Ascending aorta (tissue), 2 donors: ENCODE results near the gene CENPL. TPM values are rescaled to one million over a fixed set of nuclear protein-coding genes. Genes with fewer than 3 reads are reported as not detected.

Source experiments
- DNase-seq, 2 donors: peaks; one replicate each; pipeline ENCODE4 v3.0.0-alpha.2; 2019; ENCODE audit warnings: low spot score in 2 of 2
- H3K27ac ChIP-seq, 2 donors: fragments of 200-600 bp; sonication (generic); one replicate each; pipeline ENCODE4 v1.5.1; 2016 to 2017; ENCODE audit warnings: mild to moderate bottlenecking in 1 of 2
- H3K27me3 ChIP-seq: fragments of 200-600 bp; sonication (generic); one replicate; pipeline ENCODE4 v1.5.1; 2017
- H3K36me3 ChIP-seq, 2 donors: fragments of 200-600 bp; sonication (generic); one replicate each; pipeline ENCODE4 v1.5.1; 2016
- H3K4me1 ChIP-seq, 2 donors: fragments of 200-600 bp; sonication (generic); one replicate each; pipeline ENCODE4 v1.5.1; 2016 to 2017; ENCODE audit warnings: mild to moderate bottlenecking in 1 of 2
- H3K4me3 ChIP-seq, 2 donors: fragments of 200-600 bp; sonication (generic); one replicate each; pipeline ENCODE4 v1.5.1; 2016 to 2017; ENCODE audit warnings: mild to moderate bottlenecking in 1 of 2
- H3K9me3 ChIP-seq, 2 donors: fragments of 200-600 bp; sonication (generic); one replicate each; pipeline ENCODE4 v1.5.1; 2016
- intact Hi-C: fragments of 100-400 bp; cut with DNase I; formaldehyde crosslinking; loops from one replicate; pipeline ENCODE4 v1.15.1; 2023
- total RNA-seq: library from RNA; depleted of rRNA; stranded (reverse); fragments of >200 nt; gene quantifications from one replicate; pipeline ENCODE4 v1.1.0, GENCODE V29; 2016
- TF ChIP-seq, protein P1 (sequence below), 3 experiments: fragments of 200-600 bp in 2 of 3; fragments of 450-650 bp in 1 of 3; sonication (generic) in 2 of 3; IDR thresholded peaks; one replicate each; pipeline ENCODE4 v1.5.1; 2016 to 2019; ENCODE audit warnings: antibody characterized with exemption in 3 of 3, mild to moderate bottlenecking in 1 of 3, moderate library complexity in 1 of 3

Gene CENPL
- total RNA-seq, 1 donor from 2014 or later = 0.53 TPM

DNA sequence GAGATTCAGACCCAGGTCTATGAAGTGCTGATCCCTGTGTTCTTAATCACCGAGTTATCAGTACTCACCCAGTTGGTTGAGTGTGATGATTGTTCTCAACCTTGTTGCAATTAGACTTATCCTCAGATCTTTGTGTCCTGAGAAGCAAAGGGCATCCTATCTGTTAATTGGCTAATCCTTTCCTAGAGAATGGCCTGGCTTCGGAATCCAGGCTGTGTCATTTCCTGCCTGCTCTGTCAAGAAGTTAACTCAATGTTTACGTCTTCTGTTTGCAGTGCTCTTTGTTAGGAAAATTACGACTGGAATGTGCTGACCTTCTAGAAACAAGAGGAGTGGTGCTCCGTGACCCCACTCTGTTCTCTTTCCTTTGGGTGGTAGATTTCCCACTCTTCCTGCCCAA, 28.4 kb upstream of the CENPL start:
- H3K9me3 ChIP-seq = no peaks in the 10 kb centered on the region
- peaks cover 23 to 60% of the 10 kb centered on the region in 2 donors for H3K36me3 ChIP-seq
- TF ChIP-seq, protein P1, sequence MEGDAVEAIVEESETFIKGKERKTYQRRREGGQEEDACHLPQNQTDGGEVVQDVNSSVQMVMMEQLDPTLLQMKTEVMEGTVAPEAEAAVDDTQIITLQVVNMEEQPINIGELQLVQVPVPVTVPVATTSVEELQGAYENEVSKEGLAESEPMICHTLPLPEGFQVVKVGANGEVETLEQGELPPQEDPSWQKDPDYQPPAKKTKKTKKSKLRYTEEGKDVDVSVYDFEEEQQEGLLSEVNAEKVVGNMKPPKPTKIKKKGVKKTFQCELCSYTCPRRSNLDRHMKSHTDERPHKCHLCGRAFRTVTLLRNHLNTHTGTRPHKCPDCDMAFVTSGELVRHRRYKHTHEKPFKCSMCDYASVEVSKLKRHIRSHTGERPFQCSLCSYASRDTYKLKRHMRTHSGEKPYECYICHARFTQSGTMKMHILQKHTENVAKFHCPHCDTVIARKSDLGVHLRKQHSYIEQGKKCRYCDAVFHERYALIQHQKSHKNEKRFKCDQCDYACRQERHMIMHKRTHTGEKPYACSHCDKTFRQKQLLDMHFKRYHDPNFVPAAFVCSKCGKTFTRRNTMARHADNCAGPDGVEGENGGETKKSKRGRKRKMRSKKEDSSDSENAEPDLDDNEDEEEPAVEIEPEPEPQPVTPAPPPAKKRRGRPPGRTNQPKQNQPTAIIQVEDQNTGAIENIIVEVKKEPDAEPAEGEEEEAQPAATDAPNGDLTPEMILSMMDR (IDR thresholded peaks at IDR 0.05) = no peak
- no peaks in the 10 kb centered on the region for H3K4me1 ChIP-seq
- H3K4me3 ChIP-seq = no peak overlapping the region
- no peaks in the 10 kb centered on the region for H3K27me3 ChIP-seq
- intact Hi-C loops = no loop called here
- DNase-seq = no peak
- no peak overlapping the region for H3K27ac ChIP-seq

GRCh38 chr1:173852105-173852504, 27.4 kb upstream of the CENPL start:
- H3K27me3 ChIP-seq = no peaks in the 10 kb centered on the region
- H3K36me3 ChIP-seq = peaks cover 26 to 50% of the 10 kb centered on the region in 2 donors
- no peaks in the 10 kb centered on the region for H3K4me1 ChIP-seq
- no peak overlapping the region for H3K4me3 ChIP-seq
- intact Hi-C loops = no loop called here
- H3K27ac ChIP-seq = no peak overlapping the region
- TF ChIP-seq, protein P1 (IDR thresholded peaks at IDR 0.05) = no peak
- H3K9me3 ChIP-seq = no peaks in the 10 kb centered on the region
- no peak for DNase-seq

DNA sequence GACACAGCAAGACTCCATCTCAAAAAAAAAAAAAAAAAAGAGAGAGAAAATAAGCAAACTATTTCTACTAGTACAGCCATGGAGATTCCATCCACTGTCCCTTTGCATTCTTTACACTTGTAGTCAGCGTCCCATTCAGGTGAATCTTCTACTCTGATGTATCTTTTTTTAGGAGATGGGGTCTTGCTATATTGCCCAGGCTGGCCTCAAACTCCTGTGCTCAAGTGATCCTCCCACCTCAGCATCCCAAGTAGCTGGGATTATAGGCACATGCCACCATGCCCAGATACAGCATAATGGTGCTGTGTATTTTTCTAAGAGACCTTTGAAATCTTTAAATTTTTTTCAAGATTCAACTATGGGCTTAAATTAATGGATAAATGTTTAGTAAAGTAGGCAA, 8.1 kb upstream of the CENPL start:
- no peak for DNase-seq
- Histone ChIP-seq H3K4me1 (no peaks in the 10 kb centered on the region), H3K9me3 (no peaks in the 10 kb centered on the region), H3K4me3 (no peak overlapping the region), H3K27me3 (no peaks in the 10 kb centered on the region), H3K36me3 (peaks cover 57 to 62% of the 10 kb centered on the region in 2 donors), H3K27ac (no peak overlapping the region)
- TF ChIP-seq, protein P1 (IDR thresholded peaks at IDR 0.05) = no peak
- intact Hi-C loops = no loop called here

- no peaks in the 10 kb centered on the region for H3K9me3 ChIP-seq
- DNase-seq = no peak
- intact Hi-C loops = loop anchor here (10.0 kb wide), 1 partner anchor 1083 kb away; no protein-coding TSS in a partner anchor
Measured at GRCh38 chr1:173827611-173828010, 2.9 kb upstream of the CENPL start.

DNA sequence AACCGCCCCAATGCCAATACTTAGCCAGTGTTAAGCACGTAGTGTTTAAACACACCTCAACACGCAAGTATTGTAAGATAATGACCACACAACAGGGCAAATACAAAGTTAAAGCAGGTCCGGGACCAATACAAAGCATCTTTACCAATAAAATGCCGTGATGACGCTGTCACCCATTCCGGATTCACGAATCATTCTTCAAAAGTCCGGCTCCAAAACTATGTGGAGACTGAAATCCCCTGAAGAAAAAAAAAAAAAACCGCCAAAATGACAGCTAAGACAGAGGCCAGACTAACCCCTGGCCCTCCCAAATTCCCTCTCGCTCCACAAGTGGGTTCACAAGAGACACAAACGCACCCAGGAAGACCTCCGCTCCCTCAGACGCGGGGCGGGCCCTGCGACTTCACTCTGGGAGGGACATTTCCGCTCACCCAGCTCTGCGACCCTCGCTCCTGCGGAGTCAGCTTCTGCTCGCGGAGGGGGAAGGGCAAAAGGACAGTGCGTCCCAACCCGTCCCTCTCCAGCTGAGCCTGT, 835 bp downstream of the CENPL start:
- no peak for DNase-seq
- no peaks in the 10 kb centered on the region for H3K9me3 ChIP-seq
- H3K4me3 ChIP-seq = peak overlapping the region; percentile 65 to 71
- TF ChIP-seq, protein P1 (IDR thresholded peaks at IDR 0.05) = no peak
- intact Hi-C loops = loop anchor here (1.0 to 10.0 kb wide), 8 partner anchors 44 to 1175 kb away; partner anchors contain the start of genes CACYBP, PRDX6, RABGAP1L and RC3H1
- peaks cover 0 to 5% of the 10 kb centered on the region in 2 donors for H3K4me1 ChIP-seq
- no peaks in the 10 kb centered on the region for H3K36me3 ChIP-seq
- H3K27ac ChIP-seq = peak overlapping the region; percentile 90 to 96
- H3K27me3 ChIP-seq = no peaks in the 10 kb centered on the region

More at GRCh38 chr1:173827611-173828010, 2.9 kb upstream of the CENPL start:
- peaks cover 17 to 23% of the 10 kb centered on the region in 2 donors for H3K36me3 ChIP-seq
- TF ChIP-seq, protein P1 (IDR thresholded peaks at IDR 0.05) = no peak
- H3K27me3 ChIP-seq = no peaks in the 10 kb centered on the region
- H3K4me1 ChIP-seq = peaks cover 0 to 5% of the 10 kb centered on the region in 2 donors
- no peak overlapping the region for H3K4me3 ChIP-seq
- no peak overlapping the region for H3K27ac ChIP-seq
